ENCODE data around the gene CCDC61.

Gene CCDC61

DNA sequence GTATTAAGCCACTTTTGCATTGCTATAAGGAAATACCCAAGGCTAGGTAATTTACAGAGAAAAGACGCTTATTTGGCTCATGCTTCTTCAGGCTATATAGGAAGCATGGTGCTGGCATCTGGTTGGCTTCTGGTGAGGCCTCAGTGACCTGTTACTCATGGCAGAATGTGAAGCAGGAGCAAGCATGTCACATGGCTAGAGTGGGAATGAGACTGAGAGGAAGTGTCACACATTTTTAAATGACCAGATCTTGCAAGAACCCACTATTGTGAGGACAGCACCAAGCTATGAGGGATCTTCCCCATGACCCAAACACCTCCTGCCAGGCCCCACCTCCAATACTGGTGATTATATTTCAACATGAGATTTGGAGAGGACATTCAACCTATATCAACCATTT is 71.2 kb downstream of the CCDC61 start:
- Histone ChIP-seq H2AFZ (ENCODE audit: low read depth, low read length) (no peak overlapping the region), H3K4me3 (ENCODE audit: low read length) (no peak overlapping the region), H3K27ac (ENCODE audit: low read length) (no peak overlapping the region), H3K9me3 (ENCODE audit: insufficient read depth, low read length) (no peaks in the 10 kb centered on the region), H3K27me3 (ENCODE audit: low read depth, low read length) (peaks cover 49% of the 10 kb centered on the region), H4K20me1 (ENCODE audit: insufficient read depth, low read length) (no peaks in the 10 kb centered on the region), H3K4me2 (ENCODE audit: low read length) (no peak overlapping the region), H3K4me1 (ENCODE audit: low read length) (no peaks in the 10 kb centered on the region), H3K36me3 (replicated peaks; ENCODE audit: low read depth, low read length) (no peaks in the 10 kb centered on the region), H3K9ac (ENCODE audit: low read length) (no peak overlapping the region), H3K79me2 (ENCODE audit: low read length) (no peaks in the 10 kb centered on the region)
- TF ChIP-seq, protein P1, sequence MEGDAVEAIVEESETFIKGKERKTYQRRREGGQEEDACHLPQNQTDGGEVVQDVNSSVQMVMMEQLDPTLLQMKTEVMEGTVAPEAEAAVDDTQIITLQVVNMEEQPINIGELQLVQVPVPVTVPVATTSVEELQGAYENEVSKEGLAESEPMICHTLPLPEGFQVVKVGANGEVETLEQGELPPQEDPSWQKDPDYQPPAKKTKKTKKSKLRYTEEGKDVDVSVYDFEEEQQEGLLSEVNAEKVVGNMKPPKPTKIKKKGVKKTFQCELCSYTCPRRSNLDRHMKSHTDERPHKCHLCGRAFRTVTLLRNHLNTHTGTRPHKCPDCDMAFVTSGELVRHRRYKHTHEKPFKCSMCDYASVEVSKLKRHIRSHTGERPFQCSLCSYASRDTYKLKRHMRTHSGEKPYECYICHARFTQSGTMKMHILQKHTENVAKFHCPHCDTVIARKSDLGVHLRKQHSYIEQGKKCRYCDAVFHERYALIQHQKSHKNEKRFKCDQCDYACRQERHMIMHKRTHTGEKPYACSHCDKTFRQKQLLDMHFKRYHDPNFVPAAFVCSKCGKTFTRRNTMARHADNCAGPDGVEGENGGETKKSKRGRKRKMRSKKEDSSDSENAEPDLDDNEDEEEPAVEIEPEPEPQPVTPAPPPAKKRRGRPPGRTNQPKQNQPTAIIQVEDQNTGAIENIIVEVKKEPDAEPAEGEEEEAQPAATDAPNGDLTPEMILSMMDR (IDR thresholded peaks at IDR 0.05; ENCODE audit: low read depth, low read length) = no peak
- no peak for TF ChIP-seq EZH2phosphoT487 (IDR thresholded peaks at IDR 0.05; ENCODE audit: low read depth)

DNA sequence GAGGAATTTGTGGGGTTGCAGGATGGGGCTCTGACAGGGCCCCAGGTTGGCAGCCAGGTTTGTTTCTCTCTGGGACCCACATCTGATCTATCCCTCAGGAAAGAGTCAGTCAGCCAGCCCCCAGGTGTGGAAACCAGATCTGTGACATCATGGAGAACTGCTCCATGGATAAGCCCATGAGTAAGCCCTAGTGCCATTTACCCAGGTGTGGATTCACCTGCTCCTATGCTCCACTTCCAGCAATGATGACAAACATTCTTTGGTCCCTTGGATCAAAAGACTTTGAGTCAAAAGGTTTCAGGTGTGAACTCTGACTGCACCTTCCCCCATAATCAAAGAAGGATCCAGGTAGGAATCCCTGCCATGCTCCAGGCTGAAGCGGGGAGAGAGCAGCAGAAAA is 72.4 kb downstream of the CCDC61 start:
- no peaks in the 10 kb centered on the region for H4K20me1 ChIP-seq (ENCODE audit: insufficient read depth, low read length)
- no peaks in the 10 kb centered on the region for H3K36me3 ChIP-seq (replicated peaks; ENCODE audit: low read depth, low read length)
- H3K27me3 ChIP-seq (ENCODE audit: low read depth, low read length) = peaks cover 54% of the 10 kb centered on the region
- no peak overlapping the region for H2AFZ ChIP-seq (ENCODE audit: low read depth, low read length)
- H3K4me1 ChIP-seq (ENCODE audit: low read length) = no peaks in the 10 kb centered on the region
- H3K79me2 ChIP-seq (ENCODE audit: low read length) = no peaks in the 10 kb centered on the region
- no peak overlapping the region for H3K27ac ChIP-seq (ENCODE audit: low read length)
- no peak overlapping the region for H3K4me2 ChIP-seq (ENCODE audit: low read length)
- no peaks in the 10 kb centered on the region for H3K9me3 ChIP-seq (ENCODE audit: insufficient read depth, low read length)
- H3K4me3 ChIP-seq (ENCODE audit: low read length) = no peak overlapping the region
- H3K9ac ChIP-seq (ENCODE audit: low read length) = no peak overlapping the region
- TF ChIP-seq, protein P1 (IDR thresholded peaks at IDR 0.05; ENCODE audit: low read depth, low read length) = no peak
- no peak for TF ChIP-seq EZH2phosphoT487 (IDR thresholded peaks at IDR 0.05; ENCODE audit: low read depth)

Measured in OCI-LY3 (cell line).